Mesendoderm (in vitro differentiated cells): ENCODE results near the gene TST.

Experiments used
- DNase-seq: peaks from one replicate; pipeline ENCODE4 v3.0.0; 2013
- H2AK5ac ChIP-seq: 2 replicates; pipeline ENCODE4 v1.6.1; 2013; ENCODE audit warnings: low read length, inconsistent platforms
- H2BK120ac ChIP-seq: 2 replicates; pipeline ENCODE4 v1.6.1; 2013; ENCODE audit warnings: low read depth, mild to moderate bottlenecking, low read length, moderate library complexity, mixed read lengths
- H2BK15ac ChIP-seq: replicated peaks from 2 replicates; pipeline ENCODE4 v1.6.1; 2013; ENCODE audit warnings: low read depth, mild to moderate bottlenecking, moderate library complexity
- H2BK5ac ChIP-seq: 2 replicates; pipeline ENCODE4 v1.6.1; 2013; ENCODE audit warnings: low read length, inconsistent platforms
- H3K18ac ChIP-seq: 2 replicates; pipeline ENCODE4 v1.6.1; 2013; ENCODE audit warnings: mild to moderate bottlenecking, low read length, mixed read lengths
- H3K23ac ChIP-seq: one replicate; pipeline ENCODE4 v1.6.1; 2013; ENCODE audit warnings: low read length
- H3K27ac ChIP-seq: 2 replicates; pipeline ENCODE4 v1.5.1; 2013; ENCODE audit warnings: low read depth, mild to moderate bottlenecking, inconsistent platforms, low read length, moderate library complexity
- H3K27me3 ChIP-seq: 2 replicates; pipeline ENCODE4 v1.6.1; 2013; ENCODE audit warnings: low read length, control low read depth, mild to moderate bottlenecking, inconsistent platforms; ENCODE audit not compliant: insufficient read depth, poor library complexity
- H3K36me3 ChIP-seq: 2 replicates; pipeline ENCODE4 v1.6.1; 2013; ENCODE audit warnings: low read length, inconsistent platforms; ENCODE audit not compliant: control insufficient read depth, insufficient read depth
- H3K4ac ChIP-seq: one replicate; pipeline ENCODE4 v1.6.1; 2013; ENCODE audit warnings: low read depth, mild to moderate bottlenecking, low read length, moderate library complexity
- H3K4me1 ChIP-seq: 2 replicates; pipeline ENCODE4 v1.6.1; 2013; ENCODE audit warnings: low read depth, low read length, inconsistent platforms; ENCODE audit not compliant: control insufficient read depth
- H3K4me2 ChIP-seq: 2 replicates; pipeline ENCODE4 v1.6.1; 2013; ENCODE audit warnings: low read length
- H3K4me3 ChIP-seq: 2 replicates; pipeline ENCODE4 v1.5.1; 2013; ENCODE audit warnings: mild to moderate bottlenecking, low read length
- H3K56ac ChIP-seq: one replicate; pipeline ENCODE4 v1.6.1; 2013; ENCODE audit warnings: low read length
- H3K79me1 ChIP-seq: 2 replicates; pipeline ENCODE4 v1.6.1; 2013; ENCODE audit warnings: low read length, inconsistent platforms
- H3K79me2 ChIP-seq: 2 replicates; pipeline ENCODE4 v1.6.1; 2013; ENCODE audit warnings: mild to moderate bottlenecking, low read length; ENCODE audit not compliant: control insufficient read depth, insufficient read depth
- H3K9ac ChIP-seq: 2 replicates; pipeline ENCODE4 v1.6.1; 2013; ENCODE audit warnings: low read length, inconsistent platforms
- H4K5ac ChIP-seq: one replicate; pipeline ENCODE4 v1.6.1; 2013; ENCODE audit warnings: low read length
- H4K8ac ChIP-seq: one replicate; pipeline ENCODE4 v1.6.1; 2013; ENCODE audit warnings: low read depth, mild to moderate bottlenecking, control low read depth, low read length, moderate library complexity
- WGBS: extraction: QIAGEN DNeasy Blood & Tissue Kit; methylation state at CpG from one replicate; pipeline ENCODE4 v1.1.7; 2013; ENCODE audit warnings: low lambda C conversion rate, missing lambda C conversion rate; ENCODE audit not compliant: insufficient coverage; ENCODE audit errors: extremely low coverage; 5-methylcytosine and 5-hydroxymethylcytosine counted together

The TST gene

DNA sequence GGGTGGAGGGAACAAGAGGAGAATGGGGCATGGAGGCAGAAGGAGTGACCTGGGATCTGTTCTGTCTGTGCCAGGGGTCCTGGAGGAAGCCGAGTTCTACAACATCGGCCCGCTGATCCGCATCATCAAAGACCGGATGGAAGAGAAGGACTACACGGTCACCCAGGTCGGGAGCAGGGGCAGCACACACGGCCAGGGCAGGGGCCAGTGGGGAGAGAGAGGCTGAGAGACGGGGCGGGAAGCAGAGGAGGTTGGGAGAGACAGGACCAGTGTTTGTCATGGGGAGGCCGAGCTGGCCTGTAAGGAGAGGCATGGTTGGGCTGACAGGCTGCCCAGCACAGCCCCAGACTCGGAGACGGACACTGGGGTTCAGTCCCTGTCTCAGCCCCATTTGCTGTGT is 37.0 kb upstream of the TST start:
- no peak overlapping the region for H2AK5ac ChIP-seq
- no peak overlapping the region for H3K23ac ChIP-seq
- no peak overlapping the region for H3K4me3 ChIP-seq
- no peak overlapping the region for H3K9ac ChIP-seq
- no peaks in the 10 kb centered on the region for H3K79me2 ChIP-seq
- no peak overlapping the region for H2BK5ac ChIP-seq
- no peak overlapping the region for H3K18ac ChIP-seq
- H4K8ac ChIP-seq, result no peak overlapping the region
- no peaks in the 10 kb centered on the region for H3K4me1 ChIP-seq
- H2BK120ac ChIP-seq, result no peak overlapping the region
- WGBS, result no CpG with 5 or more reads among the region's 13 CpGs
- H3K4ac ChIP-seq, result no peak overlapping the region
- no peak for DNase-seq
- H3K27me3 ChIP-seq, result no peaks in the 10 kb centered on the region
- no peak overlapping the region for H3K56ac ChIP-seq
- H3K4me2 ChIP-seq, result no peak overlapping the region
- no peak overlapping the region for H2BK15ac ChIP-seq
- H3K27ac ChIP-seq, result no peak overlapping the region
- H3K79me1 ChIP-seq, result no peaks in the 10 kb centered on the region
- no peak overlapping the region for H4K5ac ChIP-seq
- H3K36me3 ChIP-seq, result no peaks in the 10 kb centered on the region

DNA sequence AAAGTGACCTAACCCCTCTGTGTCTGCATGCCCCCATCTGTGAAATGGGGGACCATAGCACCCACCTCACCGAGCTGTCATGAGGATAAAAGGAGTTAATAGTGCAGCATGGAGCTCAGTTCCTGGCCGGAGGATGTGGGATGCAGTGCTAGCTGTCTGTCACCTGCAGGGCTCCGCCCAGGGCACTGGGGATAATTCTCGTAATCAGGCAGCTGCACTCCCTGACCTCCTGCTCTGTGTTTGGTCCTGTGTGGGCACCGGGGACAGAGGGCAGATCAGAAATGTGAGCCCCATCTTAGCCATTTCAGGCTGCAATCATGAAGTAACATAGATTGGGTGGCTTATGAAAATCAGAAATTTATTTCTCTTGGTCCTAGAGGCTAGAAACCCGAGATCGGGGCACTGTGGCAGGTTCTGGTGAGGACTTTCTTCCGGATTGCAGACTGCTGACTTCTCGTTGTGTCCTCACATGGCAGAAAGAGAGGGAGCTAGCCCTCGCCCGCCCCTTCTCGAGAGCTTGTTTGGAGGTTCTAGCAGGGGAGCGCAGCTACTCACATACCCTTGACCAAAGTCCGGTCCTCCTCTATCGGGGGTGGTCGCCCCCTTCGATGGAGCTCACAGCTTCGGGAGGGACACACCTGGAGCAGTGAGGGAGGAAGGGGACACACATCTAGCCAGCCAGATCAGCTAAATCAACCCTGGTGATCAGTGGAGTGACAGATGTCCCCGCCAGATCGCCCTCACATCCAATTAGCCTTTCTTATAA is 35.5 kb upstream of the TST start:
- Histone ChIP-seq H3K4me3 (no peak overlapping the region), H3K4ac (no peak overlapping the region), H4K8ac (no peak overlapping the region), H2BK120ac (no peak overlapping the region), H3K4me1 (no peaks in the 10 kb centered on the region), H3K23ac (no peak overlapping the region), H2BK15ac (no peak overlapping the region), H4K5ac (no peak overlapping the region), H2AK5ac (no peak overlapping the region), H3K79me2 (no peaks in the 10 kb centered on the region), H3K79me1 (no peaks in the 10 kb centered on the region), H3K18ac (no peak overlapping the region), H3K27me3 (no peaks in the 10 kb centered on the region), H3K56ac (no peak overlapping the region), H3K36me3 (no peaks in the 10 kb centered on the region), H3K9ac (no peak overlapping the region), H3K4me2 (no peak overlapping the region), H2BK5ac (no peak overlapping the region), H3K27ac (no peak overlapping the region)
- DNase-seq, result no peak
- no CpG with 5 or more reads among the region's 20 CpGs for WGBS

DNA sequence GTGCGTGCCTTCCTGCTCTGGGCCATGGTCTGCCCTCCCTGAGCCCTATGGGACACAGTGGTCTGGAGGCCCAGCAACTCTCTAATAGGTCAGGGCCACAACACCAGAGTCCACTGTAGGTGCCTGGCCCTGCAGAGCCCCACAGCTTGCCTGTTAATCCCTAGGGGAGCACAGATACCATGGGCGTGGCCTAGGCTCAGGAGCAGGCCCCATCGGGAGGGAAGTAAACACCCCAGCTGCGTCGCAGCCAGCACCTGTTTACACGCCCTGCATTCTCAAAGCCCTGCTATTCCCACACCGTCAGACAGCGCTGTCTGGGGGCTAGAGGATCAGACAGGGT is 34.8 kb upstream of the TST start:
- no peak overlapping the region for H3K56ac ChIP-seq
- no peak overlapping the region for H3K18ac ChIP-seq
- H3K4ac ChIP-seq, result no peak overlapping the region
- H3K79me1 ChIP-seq, result no peaks in the 10 kb centered on the region
- no peaks in the 10 kb centered on the region for H3K36me3 ChIP-seq
- no peak overlapping the region for H4K5ac ChIP-seq
- H3K79me2 ChIP-seq, result no peaks in the 10 kb centered on the region
- no peaks in the 10 kb centered on the region for H3K27me3 ChIP-seq
- no peak overlapping the region for H3K27ac ChIP-seq
- H2BK120ac ChIP-seq, result no peak overlapping the region
- no peak overlapping the region for H3K23ac ChIP-seq
- no peak overlapping the region for H3K4me3 ChIP-seq
- H3K4me2 ChIP-seq, result no peak overlapping the region
- no peaks in the 10 kb centered on the region for H3K4me1 ChIP-seq
- no peak overlapping the region for H2BK5ac ChIP-seq
- H2AK5ac ChIP-seq, result no peak overlapping the region
- H2BK15ac ChIP-seq, result no peak overlapping the region
- no peak overlapping the region for H4K8ac ChIP-seq
- no peak overlapping the region for H3K9ac ChIP-seq
- no CpG with 5 or more reads among the region's 8 CpGs for WGBS
- DNase-seq, result no peak

DNA sequence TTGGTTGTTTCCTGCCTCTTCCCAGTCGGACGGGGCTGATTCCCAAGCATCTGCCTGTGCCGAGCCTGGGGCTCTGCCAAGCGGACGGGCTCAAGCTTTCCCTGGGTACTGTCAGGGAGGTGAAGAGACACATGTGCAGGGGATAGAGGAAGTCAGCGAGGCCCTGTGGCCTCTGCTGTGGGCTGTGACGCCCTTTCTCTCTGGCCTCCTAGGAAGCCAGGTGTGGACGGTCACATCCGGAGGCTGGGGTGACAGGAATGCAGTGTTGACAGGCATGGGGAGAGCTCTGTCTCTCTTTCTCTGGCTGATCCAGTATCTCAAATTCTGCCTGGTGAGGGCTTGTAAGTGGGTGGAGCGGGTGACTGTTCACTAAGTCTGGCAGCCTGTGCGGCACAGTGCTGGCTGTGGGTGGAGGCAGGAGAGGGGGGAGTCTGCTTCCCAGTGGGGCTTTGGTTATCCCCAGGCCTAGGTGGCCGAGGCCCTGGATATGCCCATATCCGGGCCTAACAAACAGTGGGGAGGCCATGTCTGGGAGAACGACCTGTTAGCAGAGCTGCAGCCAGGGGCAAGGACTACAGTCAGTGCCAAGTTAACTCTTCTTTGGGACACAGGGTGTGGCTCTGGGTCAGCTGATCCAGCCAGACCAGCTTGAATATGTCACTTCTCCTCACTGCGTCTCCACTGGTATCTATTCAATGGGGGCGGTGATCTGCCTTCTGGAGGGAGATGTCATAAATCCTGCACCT is 34.2 kb upstream of the TST start:
- Histone ChIP-seq H3K18ac (no peak overlapping the region), H3K79me2 (no peaks in the 10 kb centered on the region), H3K4me1 (no peaks in the 10 kb centered on the region), H3K23ac (no peak overlapping the region), H3K36me3 (no peaks in the 10 kb centered on the region), H2BK15ac (no peak overlapping the region), H3K4me3 (no peak overlapping the region), H4K5ac (no peak overlapping the region), H3K27me3 (no peaks in the 10 kb centered on the region), H3K4ac (no peak overlapping the region), H3K4me2 (no peak overlapping the region), H2BK5ac (no peak overlapping the region), H3K79me1 (no peaks in the 10 kb centered on the region), H4K8ac (no peak overlapping the region), H2BK120ac (no peak overlapping the region), H2AK5ac (no peak overlapping the region), H3K9ac (no peak overlapping the region), H3K27ac (no peak overlapping the region), H3K56ac (no peak overlapping the region)
- DNase-seq, result no peak
- no CpG with 5 or more reads among the region's 16 CpGs for WGBS

DNA sequence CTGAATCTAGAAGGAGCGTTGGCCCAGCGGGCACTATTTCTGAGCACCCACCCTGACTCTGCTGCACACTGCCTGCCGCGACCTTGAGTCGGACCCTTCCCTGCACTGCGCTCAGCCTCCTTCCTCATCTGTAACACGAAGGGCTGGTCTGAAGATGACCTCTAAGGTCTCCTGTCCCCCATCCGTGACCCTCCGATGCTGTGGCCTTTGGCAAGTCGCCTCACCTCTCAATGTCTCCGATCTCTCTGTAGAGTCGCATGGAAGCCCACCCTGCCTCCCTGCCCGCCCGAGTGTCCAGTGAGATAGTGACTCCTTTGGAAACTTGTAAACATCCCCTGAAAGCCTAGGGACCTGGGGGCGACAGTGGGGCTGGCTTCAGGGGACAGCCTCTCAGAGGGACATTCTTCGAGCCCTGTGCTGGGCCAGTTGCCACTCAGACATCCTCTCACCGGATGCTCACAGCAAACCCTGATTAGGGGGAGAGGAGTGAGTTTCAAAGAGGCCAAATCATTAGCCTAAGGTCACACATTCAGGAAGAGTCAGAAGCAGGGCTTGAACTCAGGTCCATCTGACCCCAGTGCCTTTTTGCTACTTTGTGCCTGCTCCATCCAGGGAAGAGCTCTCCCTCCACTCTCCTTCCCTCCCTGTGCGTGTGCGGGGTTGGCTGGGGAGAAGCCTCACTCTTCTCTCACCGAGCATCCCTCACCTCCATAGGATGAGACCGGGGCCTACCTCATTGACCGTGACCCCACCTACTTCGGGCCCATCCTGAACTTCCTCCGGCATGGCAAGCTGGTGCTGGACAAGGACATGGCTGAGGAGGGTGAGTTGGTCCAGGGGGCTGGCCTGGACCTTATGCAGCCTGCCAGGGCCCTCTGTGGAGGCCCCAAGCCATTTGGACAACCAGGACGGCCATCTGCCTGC is 33.4 kb upstream of the TST start:
- no peaks in the 10 kb centered on the region for H3K4me1 ChIP-seq
- H2BK120ac ChIP-seq, result no peak overlapping the region
- no peaks in the 10 kb centered on the region for H3K36me3 ChIP-seq
- no peak for DNase-seq
- H3K79me1 ChIP-seq, result no peaks in the 10 kb centered on the region
- H3K4me2 ChIP-seq, result no peak overlapping the region
- peak overlapping the region; percentile 84 for H3K56ac ChIP-seq
- H4K5ac ChIP-seq, result no peak overlapping the region
- H3K27ac ChIP-seq, result no peak overlapping the region
- WGBS, result no CpG with 5 or more reads among the region's 25 CpGs
- no peak overlapping the region for H3K4me3 ChIP-seq
- H3K9ac ChIP-seq, result peak overlapping the region; percentile 77
- no peak overlapping the region for H3K4ac ChIP-seq
- H3K79me2 ChIP-seq, result no peaks in the 10 kb centered on the region
- H3K27me3 ChIP-seq, result no peaks in the 10 kb centered on the region
- no peak overlapping the region for H4K8ac ChIP-seq
- no peak overlapping the region for H3K18ac ChIP-seq
- no peak overlapping the region for H2BK5ac ChIP-seq
- H2AK5ac ChIP-seq, result no peak overlapping the region
- no peak overlapping the region for H3K23ac ChIP-seq
- no peak overlapping the region for H2BK15ac ChIP-seq
